OCI-LY1 (cell line): ENCODE data around the gene PARD3B.

ENCODE experiments used
- H2AFZ ChIP-seq: fragments of 200-600 bp; sonication (generic), shearing (Covaris generic); 2 replicates; pipeline ENCODE4 v1.6.0; 2014; ENCODE audit warnings: antibody characterized with exemption, mild to moderate bottlenecking, low read length
- H3F3A ChIP-seq: fragments of 200-600 bp; sonication (generic), shearing (Covaris generic); 2 replicates; pipeline ENCODE4 v1.6.0; 2014; ENCODE audit warnings: mild to moderate bottlenecking, antibody characterized with exemption, low read length, moderate library complexity; ENCODE audit not compliant: insufficient read depth
- H3K27ac ChIP-seq: fragments of 200-600 bp; sonication (generic); 2 replicates; pipeline ENCODE4 v1.5.1; 2014; ENCODE audit warnings: low read length, mixed run types, mild to moderate bottlenecking, low read depth; ENCODE audit not compliant: poor library complexity, severe bottlenecking
- H3K27me3 ChIP-seq: fragments of 200-600 bp; sonication (generic); 2 replicates; pipeline ENCODE4 v1.6.0; 2014; ENCODE audit warnings: antibody characterized with exemption, mild to moderate bottlenecking, low read length, moderate library complexity; ENCODE audit not compliant: insufficient read depth
- H3K36me3 ChIP-seq: fragments of 200-600 bp; sonication (generic); 2 replicates; pipeline ENCODE4 v1.6.1; 2014; ENCODE audit warnings: mild to moderate bottlenecking, antibody characterized with exemption, low read length, moderate library complexity, mixed read lengths; ENCODE audit not compliant: insufficient read depth
- H3K4me1 ChIP-seq: fragments of 200-600 bp; sonication (generic); 2 replicates; pipeline ENCODE4 v1.5.1; 2014; ENCODE audit warnings: mild to moderate bottlenecking, low read length, moderate library complexity; ENCODE audit not compliant: insufficient read depth, severe bottlenecking
- H3K4me2 ChIP-seq: fragments of 200-600 bp; sonication (generic), shearing (Covaris generic); 2 replicates; pipeline ENCODE4 v1.6.1; 2014; ENCODE audit warnings: low read length
- H3K4me3 ChIP-seq: fragments of 200-600 bp; sonication (generic); 2 replicates; pipeline ENCODE4 v1.5.1; 2014; ENCODE audit warnings: low read length, low read depth, mild to moderate bottlenecking, mixed read lengths; ENCODE audit not compliant: poor library complexity, severe bottlenecking
- H3K79me2 ChIP-seq: fragments of 200-600 bp; shearing (Covaris generic); 2 replicates; pipeline ENCODE4 v1.6.1; 2016; ENCODE audit warnings: mixed run types, low read length, mixed read lengths; ENCODE audit not compliant: insufficient read depth
- H3K9ac ChIP-seq: fragments of 200-600 bp; sonication (generic), shearing (Covaris generic); 2 replicates; pipeline ENCODE4 v1.6.1; 2014; ENCODE audit warnings: mild to moderate bottlenecking, low read length, mixed read lengths
- H3K9me2 ChIP-seq: fragments of 200-600 bp; sonication (generic), shearing (Covaris generic); 2 replicates; pipeline ENCODE4 v1.6.1; 2014; ENCODE audit warnings: low read depth, mild to moderate bottlenecking, low read length, mixed read lengths
- H3K9me3 ChIP-seq: fragments of 200-600 bp; shearing (Covaris generic); 2 replicates; pipeline ENCODE4 v1.6.1; 2014; ENCODE audit warnings: low read length, mixed read lengths
- H4K20me1 ChIP-seq: fragments of 200-600 bp; sonication (generic), shearing (Covaris generic); 2 replicates; pipeline ENCODE4 v1.6.0; 2016; ENCODE audit warnings: mild to moderate bottlenecking, low read length; ENCODE audit not compliant: insufficient read depth
- CTCF ChIP-seq: fragments of 200-600 bp; sonication (generic), shearing (Covaris generic); IDR thresholded peaks from 2 replicates; pipeline ENCODE4 v1.5.1; 2017; ENCODE audit warnings: mild to moderate bottlenecking, antibody characterized with exemption, low read length, moderate library complexity, mixed read lengths
- EZH2 ChIP-seq: fragments of 200-600 bp; sonication (generic), shearing (Covaris generic); IDR thresholded peaks from 2 replicates; pipeline ENCODE4 v1.8.0; 2017; ENCODE audit warnings: borderline replicate concordance, mixed run types, mild to moderate bottlenecking, antibody characterized with exemption, low read length, moderate library complexity, mixed read lengths

The PARD3B gene

GRCh38 chr2:204544961-204545860 is at the start of gene PARD3B:
Gene PARD3B, plus strand, starts transcription at chr2:204545475. Its CDS starts 525 bp downstream, at chr2:204546000.
- TF ChIP-seq EZH2 = no peak
- H3K27me3 ChIP-seq = no peaks in the 10 kb centered on the region
- H3K9me2 ChIP-seq = no peaks in the 10 kb centered on the region
- H4K20me1 ChIP-seq = no peaks in the 10 kb centered on the region
- H3K4me2 ChIP-seq = no peak within 1 kb of the TSS
- no peak within 1 kb of the TSS for H3K27ac ChIP-seq
- no peak within 1 kb of the TSS for H2AFZ ChIP-seq
- no peaks in the 10 kb centered on the region for H3K79me2 ChIP-seq
- H3K9me3 ChIP-seq = no peaks in the 10 kb centered on the region
- H3K4me1 ChIP-seq = no peaks in the 10 kb centered on the region
- H3K4me3 ChIP-seq = no peak within 1 kb of the TSS
- H3K9ac ChIP-seq = no peak within 1 kb of the TSS
- no peaks in the 10 kb centered on the region for H3F3A ChIP-seq
- no peaks in the 10 kb centered on the region for H3K36me3 ChIP-seq

GRCh38 chr2:204496779-204497178 is 48.5 kb upstream of the PARD3B start:
- H3K4me1 ChIP-seq = no peaks in the 10 kb centered on the region
- no peaks in the 10 kb centered on the region for H3K9me2 ChIP-seq
- no peak overlapping the region for H2AFZ ChIP-seq
- H3K36me3 ChIP-seq = no peaks in the 10 kb centered on the region
- H3K9ac ChIP-seq = no peak overlapping the region
- no peaks in the 10 kb centered on the region for H4K20me1 ChIP-seq
- H3K4me2 ChIP-seq = no peak overlapping the region
- H3K79me2 ChIP-seq = no peaks in the 10 kb centered on the region
- no peaks in the 10 kb centered on the region for H3K27me3 ChIP-seq
- H3K27ac ChIP-seq = no peak overlapping the region
- TF ChIP-seq EZH2 (no peak), CTCF (no peak)
- no peak overlapping the region for H3K4me3 ChIP-seq
- no peaks in the 10 kb centered on the region for H3K9me3 ChIP-seq
- no peaks in the 10 kb centered on the region for H3F3A ChIP-seq

GRCh38 chr2:204497855-204498254 is 47.4 kb upstream of the PARD3B start:
- H3K9ac ChIP-seq = no peak overlapping the region
- no peaks in the 10 kb centered on the region for H3K79me2 ChIP-seq
- no peaks in the 10 kb centered on the region for H3K27me3 ChIP-seq
- no peaks in the 10 kb centered on the region for H3K9me3 ChIP-seq
- no peaks in the 10 kb centered on the region for H3F3A ChIP-seq
- H2AFZ ChIP-seq = no peak overlapping the region
- TF ChIP-seq CTCF (no peak), EZH2 (no peak)
- no peaks in the 10 kb centered on the region for H3K9me2 ChIP-seq
- H3K4me1 ChIP-seq = no peaks in the 10 kb centered on the region
- no peak overlapping the region for H3K4me3 ChIP-seq
- no peaks in the 10 kb centered on the region for H3K36me3 ChIP-seq
- no peaks in the 10 kb centered on the region for H4K20me1 ChIP-seq
- no peak overlapping the region for H3K27ac ChIP-seq
- H3K4me2 ChIP-seq = no peak overlapping the region
